C1 segment of cervical spinal cord (tissue), 14 donors: ENCODE results near the gene CSTPP1.

ENCODE experiments used
- DNase-seq, 14 donors: peaks; one replicate each; lab custom pipeline; 2025; lab: John Stamatoyannopoulos, UW

Gene CSTPP1

GRCh38 chr11:46936138-46937110 is at the start of gene CSTPP1:
Gene CSTPP1, plus strand, starts transcription at chr11:46936761. Its CDS starts 45 bp downstream, at chr11:46936806.
- DNase-seq: peak in 13 of 14 donors; percentile 37 to 85 (median 77)

DNA sequence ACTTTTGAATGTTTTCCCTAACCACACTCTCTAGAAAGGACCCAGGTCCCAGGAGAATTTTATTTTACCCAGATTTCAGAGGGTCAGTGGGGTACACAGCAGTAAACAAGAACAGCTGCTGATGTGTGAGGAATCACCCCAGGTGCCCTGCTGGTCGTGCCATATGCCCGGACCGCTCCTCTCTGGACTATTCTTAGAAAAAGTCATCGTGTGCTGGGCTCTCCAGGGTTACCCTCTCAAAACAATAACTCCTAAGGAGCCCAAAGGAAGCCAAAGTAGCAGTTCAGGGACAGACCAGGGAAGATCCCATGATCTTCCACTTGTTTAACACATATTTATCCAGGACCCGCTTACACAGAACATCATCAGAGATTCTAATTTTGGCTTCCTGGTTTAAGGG is 47.9 kb upstream of the CSTPP1 start:
- DNase-seq: peak in 1 of 14 donors; percentile 40

DNA sequence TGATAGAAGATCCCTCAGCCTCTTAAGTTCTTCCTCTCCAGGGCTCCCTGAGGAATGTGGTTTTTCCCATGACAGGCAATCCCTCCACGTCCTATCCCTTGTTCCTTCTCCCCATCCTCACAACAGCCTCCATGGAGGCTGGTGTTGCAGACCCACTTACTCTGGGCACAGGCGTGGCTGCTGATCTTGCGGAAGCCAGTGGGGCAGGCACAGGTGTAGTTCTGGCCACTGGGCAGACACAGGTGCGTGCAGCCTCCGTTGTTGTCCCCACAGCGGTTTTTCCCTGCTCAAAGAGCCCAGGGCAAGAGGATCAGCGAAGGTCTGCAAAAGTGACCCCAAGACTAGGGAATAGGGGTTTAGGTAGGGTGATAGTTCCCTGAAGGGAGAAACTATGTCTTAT is 47.3 kb upstream of the CSTPP1 start:
- DNase-seq: peak in 1 of 14 donors; percentile 37

DNA sequence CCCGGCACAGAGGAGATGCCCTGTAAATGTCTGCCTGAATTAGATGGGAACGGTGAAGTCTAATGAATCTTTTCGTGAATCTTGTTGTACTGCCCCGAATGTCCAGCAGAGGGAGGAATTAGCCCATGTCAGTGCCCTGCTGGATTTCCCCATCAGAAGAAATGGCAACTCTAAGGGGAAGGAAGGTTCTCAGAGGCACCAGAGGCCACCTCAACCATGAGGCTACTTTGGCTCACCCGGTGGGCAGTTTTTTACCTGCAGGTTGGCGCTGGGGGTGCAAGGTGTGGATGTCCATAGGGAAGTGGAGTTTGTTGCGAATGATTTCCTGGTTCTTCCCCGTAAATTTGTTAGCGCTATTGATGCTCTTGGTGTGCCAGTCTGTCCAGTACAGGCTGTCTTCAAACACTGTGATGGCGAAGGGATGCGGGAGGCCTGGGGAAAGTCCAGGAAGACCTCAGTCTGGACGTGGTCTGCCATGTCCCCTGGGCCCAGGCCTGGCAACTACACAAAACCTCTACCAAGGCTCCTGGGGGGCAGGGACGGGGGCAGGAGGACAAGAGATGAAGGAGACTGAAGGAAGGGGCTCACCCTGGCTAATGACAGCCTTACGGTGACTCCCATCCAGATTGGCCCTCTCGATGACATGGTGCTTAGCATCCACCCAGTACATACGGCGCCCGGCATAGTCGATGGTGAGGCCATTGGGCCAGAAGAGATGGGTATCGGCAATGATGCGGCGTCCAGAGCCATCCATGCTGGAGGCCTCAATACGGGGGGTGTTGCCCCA is 46.7 kb upstream of the CSTPP1 start:
- DNase-seq: peak in 11 of 14 donors; percentile 24 to 80 (median 44)

GRCh38 chr11:46890665-46891064 is 45.9 kb upstream of the CSTPP1 start:
- no peak for DNase-seq

GRCh38 chr11:46892109-46892508 is 44.5 kb upstream of the CSTPP1 start:
- no peak for DNase-seq

GRCh38 chr11:46892838-46893237 is 43.7 kb upstream of the CSTPP1 start:
- no peak for DNase-seq

GRCh38 chr11:46894506-46894905 is 42.1 kb upstream of the CSTPP1 start:
- DNase-seq: no peak

DNA sequence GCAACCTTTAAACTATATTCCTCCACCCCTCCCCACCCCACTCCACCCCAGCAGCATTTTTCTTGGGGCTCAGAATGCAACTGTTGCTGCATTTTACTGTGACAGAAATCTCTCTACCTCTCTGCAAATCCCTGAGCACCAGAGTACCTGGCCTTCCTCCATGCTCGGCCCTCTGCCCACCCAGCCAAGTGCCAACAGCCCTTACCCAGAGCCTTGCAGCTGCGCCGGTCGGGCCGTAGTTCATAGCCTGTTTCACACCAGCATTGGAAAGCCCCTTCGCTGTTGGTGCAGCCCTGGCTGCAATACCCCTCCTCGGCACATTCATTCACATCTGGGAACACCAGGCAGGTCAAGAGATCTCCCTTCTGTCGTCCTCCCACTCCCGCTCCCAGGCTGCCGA is 41.6 kb upstream of the CSTPP1 start:
- peak in 1 of 14 donors; percentile 17 for DNase-seq

- peak in 9 of 14 donors; percentile 24 to 89 (median 45) for DNase-seq
Observed at GRCh38 chr11:46895821-46896220, 40.7 kb upstream of the CSTPP1 start.

- no peak for DNase-seq
Observed at GRCh38 chr11:46896719-46897406, 39.7 kb upstream of the CSTPP1 start.

GRCh38 chr11:46898396-46899095 is 38.0 kb upstream of the CSTPP1 start:
- no peak for DNase-seq

- no peak for DNase-seq
Observed at GRCh38 chr11:46899501-46900025, 37.0 kb upstream of the CSTPP1 start.

- DNase-seq: no peak
Observed at GRCh38 chr11:46900091-46900746, 36.3 kb upstream of the CSTPP1 start.

DNA sequence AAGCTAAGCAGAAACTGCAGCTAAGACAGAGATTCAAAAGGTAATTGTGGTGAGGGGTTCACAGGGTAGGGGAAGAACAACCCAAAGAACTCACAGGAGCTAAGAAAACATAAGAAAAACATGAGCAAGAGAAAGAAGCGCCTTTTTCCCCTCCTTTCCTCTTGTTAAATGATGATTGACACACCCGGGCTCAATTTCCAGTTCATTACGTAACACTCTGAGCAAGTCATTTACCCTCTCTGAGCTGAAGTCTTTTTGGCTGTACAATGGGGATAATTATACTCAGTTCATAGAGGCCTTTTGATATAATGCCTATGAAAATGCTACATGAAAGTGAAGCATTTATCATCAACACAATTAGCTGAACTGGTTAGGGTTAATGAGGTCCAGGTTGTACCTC is 35.4 kb upstream of the CSTPP1 start:
- no peak for DNase-seq

- DNase-seq: no peak
Observed at GRCh38 chr11:46902694-46903093, 33.9 kb upstream of the CSTPP1 start.

GRCh38 chr11:46903846-46904245 is 32.7 kb upstream of the CSTPP1 start:
- peak in 13 of 14 donors; percentile 50 to 96 (median 89) for DNase-seq

DNA sequence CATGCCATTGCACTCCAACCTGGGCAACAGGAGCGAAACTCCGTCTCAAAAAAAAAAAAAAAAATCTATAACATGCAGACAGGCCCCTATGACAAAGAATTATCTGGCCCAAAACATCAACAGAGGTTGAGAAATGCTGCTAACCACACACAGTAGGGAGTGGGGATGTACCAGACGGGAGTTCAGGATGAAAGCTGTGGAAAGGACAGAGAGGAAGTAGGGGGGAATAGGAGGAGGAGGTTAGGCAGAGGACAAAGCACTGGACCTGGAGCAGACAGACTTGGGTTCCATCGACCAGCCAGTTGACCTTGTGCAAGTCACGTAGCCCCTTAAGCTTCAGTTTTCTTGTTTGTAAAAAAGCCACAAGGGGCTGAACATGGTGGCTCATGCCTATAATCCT is 30.8 kb upstream of the CSTPP1 start:
- no peak for DNase-seq

- DNase-seq: peak in 8 of 14 donors; percentile 13 to 54 (median 34)
Observed at GRCh38 chr11:46906609-46907041, 29.9 kb upstream of the CSTPP1 start.

DNA sequence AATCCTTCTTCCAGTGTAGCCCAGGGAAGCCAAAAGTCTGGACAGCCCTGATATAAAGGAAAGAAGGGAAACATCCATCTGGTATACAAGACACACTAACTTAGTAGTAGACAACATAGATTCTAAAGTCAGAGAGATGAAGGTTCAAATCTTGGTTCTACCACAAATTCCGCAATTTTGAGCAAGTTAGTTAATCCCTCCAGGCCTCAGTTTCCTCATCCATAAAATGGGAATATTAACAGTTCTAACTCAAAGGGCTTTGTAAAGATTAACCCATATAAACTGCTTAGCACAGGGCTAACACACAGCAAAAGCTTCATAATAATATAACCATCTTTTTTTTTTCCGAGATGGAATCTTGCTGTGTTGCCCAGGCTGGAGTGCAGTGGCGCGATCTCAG is 29.0 kb upstream of the CSTPP1 start:
- no peak for DNase-seq
